ENCODE data around the gene RSPO3. TPM values are rescaled to one million over a fixed set of nuclear protein-coding genes. Genes with fewer than 3 reads are reported as not detected.

Gene RSPO3
- total RNA-seq, 1 donor from 2014 or later, result 0.22 TPM

- H3K4me3 Mint-ChIP-seq (ENCODE audit: unreplicated experiment), result no peak overlapping the region
- peaks cover 8% of the 10 kb centered on the region for H3K4me1 Mint-ChIP-seq (ENCODE audit: low read depth)
- no peaks in the 10 kb centered on the region for H3K36me3 Mint-ChIP-seq (ENCODE audit: low read depth)
- no peak overlapping the region for H3K27ac Mint-ChIP-seq (ENCODE audit: unreplicated experiment)
- peaks cover 20% of the 10 kb centered on the region for H3K27me3 Mint-ChIP-seq (ENCODE audit: low read depth)
- no peaks in the 10 kb centered on the region for H3K9me3 Mint-ChIP-seq (ENCODE audit: low read depth)
- DNase-seq (ENCODE audit: low spot score), result no peak
- TF ChIP-seq CTCF (IDR thresholded peaks at IDR 0.05), result no peak
Measured at GRCh38 chr6:127131772-127132376, 13.4 kb downstream of the RSPO3 start.

- Mint-ChIP-seq H3K27ac (ENCODE audit: unreplicated experiment) (no peak overlapping the region), H3K9me3 (ENCODE audit: low read depth) (no peaks in the 10 kb centered on the region), H3K27me3 (ENCODE audit: low read depth) (peaks cover 7% of the 10 kb centered on the region), H3K36me3 (ENCODE audit: low read depth) (no peaks in the 10 kb centered on the region), H3K4me1 (ENCODE audit: low read depth) (peaks cover 8% of the 10 kb centered on the region), H3K4me3 (ENCODE audit: unreplicated experiment) (no peak overlapping the region)
- DNase-seq (ENCODE audit: low spot score), result no peak
- TF ChIP-seq CTCF (IDR thresholded peaks at IDR 0.05), result no peak
Measured at GRCh38 chr6:127134136-127134535, 15.7 kb downstream of the RSPO3 start.

DNA sequence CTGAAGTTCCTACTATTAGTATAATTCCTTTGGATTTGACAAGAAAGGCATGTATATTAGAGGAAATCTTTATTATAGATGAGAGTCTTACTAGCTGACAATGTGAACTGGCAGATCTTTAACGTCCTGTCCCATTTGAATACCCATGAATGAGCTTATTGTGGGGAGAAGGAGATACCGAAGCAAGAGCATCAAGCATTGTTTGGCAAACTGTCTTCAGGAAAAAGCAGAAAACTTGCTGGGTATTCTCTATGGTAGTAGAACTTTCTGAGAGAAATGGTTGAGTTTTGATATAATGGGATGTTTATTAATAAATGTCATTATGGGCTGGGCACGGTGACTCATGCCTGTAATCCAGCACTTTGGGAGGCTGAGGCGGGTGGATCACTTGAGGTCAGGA lies 18.3 kb downstream of the RSPO3 start:
- no peak overlapping the region for H3K4me3 Mint-ChIP-seq (ENCODE audit: unreplicated experiment)
- H3K9me3 Mint-ChIP-seq (ENCODE audit: low read depth), result no peaks in the 10 kb centered on the region
- no peaks in the 10 kb centered on the region for H3K36me3 Mint-ChIP-seq (ENCODE audit: low read depth)
- no peak overlapping the region for H3K27ac Mint-ChIP-seq (ENCODE audit: unreplicated experiment)
- peaks cover 7% of the 10 kb centered on the region for H3K27me3 Mint-ChIP-seq (ENCODE audit: low read depth)
- TF ChIP-seq CTCF (IDR thresholded peaks at IDR 0.05), result no peak
- H3K4me1 Mint-ChIP-seq (ENCODE audit: low read depth), result peaks cover 4% of the 10 kb centered on the region
- DNase-seq (ENCODE audit: low spot score), result no peak

GRCh38 chr6:127146932-127147331 lies 28.5 kb downstream of the RSPO3 start:
- DNase-seq (ENCODE audit: low spot score), result no peak
- TF ChIP-seq CTCF (IDR thresholded peaks at IDR 0.05), result no peak
- Mint-ChIP-seq H3K27ac (ENCODE audit: unreplicated experiment) (no peak overlapping the region), H3K36me3 (ENCODE audit: low read depth) (no peaks in the 10 kb centered on the region), H3K27me3 (ENCODE audit: low read depth) (no peaks in the 10 kb centered on the region), H3K4me3 (ENCODE audit: unreplicated experiment) (no peak overlapping the region), H3K4me1 (ENCODE audit: low read depth) (peaks cover 16% of the 10 kb centered on the region), H3K9me3 (ENCODE audit: low read depth) (no peaks in the 10 kb centered on the region)

- no peak overlapping the region for H3K4me3 Mint-ChIP-seq (ENCODE audit: unreplicated experiment)
- no peaks in the 10 kb centered on the region for H3K9me3 Mint-ChIP-seq (ENCODE audit: low read depth)
Measured at GRCh38 chr6:127147534-127147933, 29.1 kb downstream of the RSPO3 start.

More at GRCh38 chr6:127147534-127147933, 29.1 kb downstream of the RSPO3 start:
- peaks cover 5% of the 10 kb centered on the region for H3K27me3 Mint-ChIP-seq (ENCODE audit: low read depth)
- H3K36me3 Mint-ChIP-seq (ENCODE audit: low read depth), result no peaks in the 10 kb centered on the region
- TF ChIP-seq CTCF (IDR thresholded peaks at IDR 0.05), result no peak
- H3K4me1 Mint-ChIP-seq (ENCODE audit: low read depth), result peaks cover 16% of the 10 kb centered on the region
- no peak for DNase-seq (ENCODE audit: low spot score)
- H3K27ac Mint-ChIP-seq (ENCODE audit: unreplicated experiment), result no peak overlapping the region

Data from chondrocyte (in vitro differentiated cells).